IMR-90 (cell line): ENCODE measurements around the gene HEXD. TPM values are rescaled to one million over a fixed set of nuclear protein-coding genes. Genes with fewer than 3 reads are reported as not detected.

Source experiments
- ATAC-seq: fragments of 200-7000 bp; cut with Tn5 transposase; 2 replicates; pipeline ENCODE4 v1.9.1; 2020; ENCODE audit warnings: low read depth, mild to moderate bottlenecking, moderate library complexity
- BruUV-seq: library from RNA; stranded (reverse); fragments of 400-500 nt; replicated peaks from 2 replicates; lab custom pipeline; 2021; lab: Mats Ljungman, UMichigan
- CTCF ChIA-PET: fragments of 300-600 bp; formaldehyde crosslinking; extraction: SDS; loops from one replicate; lab custom pipeline; 2021; ENCODE audit warnings: antibody characterized with exemption; lab: Yijun Ruan, JAX
- POLR2A ChIA-PET: fragments of 300-600 bp; sonication (Branson Sonifier 250); formaldehyde crosslinking; loops from one replicate; lab custom pipeline; 2022; ENCODE audit warnings: antibody characterized with exemption; ENCODE audit not compliant: unreplicated experiment; lab: Charles Lee
- DNase-seq: peaks from one replicate; pipeline ENCODE4 v3.0.0; 2013
- H2AFZ ChIP-seq: replicated peaks from 2 replicates; pipeline ENCODE3; 2013; ENCODE audit warnings: low read length, mild to moderate bottlenecking; ENCODE audit not compliant: poor library complexity
- H2AK5ac ChIP-seq: 2 replicates; pipeline ENCODE4 v1.6.1; 2013; ENCODE audit warnings: low read depth, low read length, inconsistent platforms
- H2AK9ac ChIP-seq: replicated peaks from 2 replicates; pipeline ENCODE3; 2013; ENCODE audit warnings: mild to moderate bottlenecking, low read depth, low read length, moderate library complexity; ENCODE audit not compliant: poor library complexity
- H2BK120ac ChIP-seq: 2 replicates; pipeline ENCODE4 v1.6.1; 2013; ENCODE audit warnings: low read depth, low read length, inconsistent platforms
- H2BK15ac ChIP-seq: 3 replicates; pipeline ENCODE4 v1.6.1; 2013; ENCODE audit warnings: low read depth, low read length, inconsistent platforms
- H2BK20ac ChIP-seq: 2 replicates; pipeline ENCODE4 v1.6.1; 2013; ENCODE audit warnings: low read depth, mild to moderate bottlenecking, inconsistent platforms, low read length, moderate library complexity
- H2BK5ac ChIP-seq: 2 replicates; pipeline ENCODE4 v1.6.1; 2013; ENCODE audit warnings: mild to moderate bottlenecking, low read depth, low read length, inconsistent platforms; ENCODE audit not compliant: poor library complexity, severe bottlenecking
- H3K14ac ChIP-seq: replicated peaks from 2 replicates; pipeline ENCODE4 v1.6.1; 2013; ENCODE audit warnings: low read depth, low read length, inconsistent platforms
- H3K18ac ChIP-seq: 2 replicates; pipeline ENCODE4 v1.6.1; 2013; ENCODE audit warnings: low read depth, low read length, control low read depth
- H3K23ac ChIP-seq: 2 replicates; pipeline ENCODE4 v1.6.1; 2013; ENCODE audit warnings: low read depth, low read length, inconsistent platforms
- H3K27ac ChIP-seq: 2 replicates; pipeline ENCODE4 v1.5.1; 2013; ENCODE audit warnings: mild to moderate bottlenecking, control low read depth, low read length; ENCODE audit not compliant: insufficient read depth
- H3K27me3 ChIP-seq: 2 replicates; pipeline ENCODE4 v1.6.1; 2013; ENCODE audit warnings: low read length; ENCODE audit not compliant: control insufficient read depth, insufficient read depth
- H3K36me3 ChIP-seq: 2 replicates; pipeline ENCODE4 v1.6.1; 2013; ENCODE audit warnings: low read length, mixed read lengths; ENCODE audit not compliant: control insufficient read depth, insufficient read depth
- H3K4ac ChIP-seq: 2 replicates; pipeline ENCODE4 v1.6.1; 2013; ENCODE audit warnings: low read depth, low read length, inconsistent platforms
- H3K4me1 ChIP-seq: 2 replicates; pipeline ENCODE4 v1.6.1; 2013; ENCODE audit warnings: low read length, mixed read lengths; ENCODE audit not compliant: control insufficient read depth, insufficient read depth
- H3K4me2 ChIP-seq: 2 replicates; pipeline ENCODE4 v1.6.1; 2013; ENCODE audit warnings: low read depth, mild to moderate bottlenecking, control low read depth, low read length, moderate library complexity
- H3K4me3 ChIP-seq: 2 replicates; pipeline ENCODE4 v1.5.1; 2013; ENCODE audit warnings: low read depth, mild to moderate bottlenecking, control low read depth, low read length, moderate library complexity; ENCODE audit not compliant: insufficient read depth
- H3K56ac ChIP-seq: 2 replicates; pipeline ENCODE4 v1.6.1; 2013; ENCODE audit warnings: low read length, inconsistent platforms; ENCODE audit not compliant: insufficient read depth; ENCODE audit errors: extremely low read depth
- H3K79me1 ChIP-seq, 2 experiments: 2 replicates each; pipeline ENCODE4 v1.6.1; 2013; ENCODE audit warnings: low read length in 2 of 2, inconsistent platforms in 1 of 2, low read depth in 1 of 2
- H3K9ac ChIP-seq: 2 replicates; pipeline ENCODE4 v1.6.1; 2013; ENCODE audit warnings: low read depth, low read length, control low read depth
- H3K9me1 ChIP-seq: 2 replicates; pipeline ENCODE4 v1.6.1; 2013; ENCODE audit warnings: low read length, inconsistent platforms; ENCODE audit not compliant: insufficient read depth
- H3K9me3 ChIP-seq: 2 replicates; pipeline ENCODE4 v1.6.1; 2013; ENCODE audit warnings: low read length; ENCODE audit not compliant: control insufficient read depth, insufficient read depth
- H4K20me1 ChIP-seq: 2 replicates; pipeline ENCODE4 v1.6.1; 2013; ENCODE audit warnings: low read length, inconsistent platforms; ENCODE audit not compliant: insufficient read depth
- H4K5ac ChIP-seq: 2 replicates; pipeline ENCODE4 v1.6.1; 2013; ENCODE audit warnings: mild to moderate bottlenecking, low read depth, low read length, control low read depth
- H4K8ac ChIP-seq, 2 experiments: 2 replicates each; pipeline ENCODE4 v1.6.1; 2013; ENCODE audit warnings: low read depth in 2 of 2, low read length in 2 of 2, control low read depth in 1 of 2, inconsistent platforms in 1 of 2
- H4K91ac ChIP-seq: 2 replicates; pipeline ENCODE4 v1.6.1; 2013; ENCODE audit warnings: low read depth, low read length, inconsistent platforms; ENCODE audit not compliant: insufficient read depth
- CEBPB ChIP-seq: IDR thresholded peaks from 2 replicates; pipeline ENCODE4 v1.6.1; 2012; ENCODE audit warnings: low read depth, low read length, improper control_type of control experiment
- ELK1 ChIP-seq: fragments of 150-350 bp; IDR thresholded peaks from 2 replicates; pipeline ENCODE4 v1.6.1; 2016; ENCODE audit warnings: low read depth, mild to moderate bottlenecking, low read length, moderate library complexity, borderline replicate concordance
- FOS ChIP-seq: fragments of 150-350 bp; IDR thresholded peaks from 2 replicates; pipeline ENCODE4 v1.6.1; 2016; ENCODE audit warnings: low read depth, low read length
- MAZ ChIP-seq: IDR thresholded peaks from 2 replicates; pipeline ENCODE4 v1.6.1; 2012; ENCODE audit warnings: low read depth, mild to moderate bottlenecking, low read length, improper control_type of control experiment, moderate library complexity, borderline replicate concordance
- RAD21 ChIP-seq: IDR thresholded peaks from 2 replicates; pipeline ENCODE4 v1.6.1; 2012; ENCODE audit warnings: low read length, improper control_type of control experiment
- RFX5 ChIP-seq: IDR thresholded peaks from 2 replicates; pipeline ENCODE4 v1.8.0; 2012; ENCODE audit warnings: low read depth, mild to moderate bottlenecking, low read length, moderate library complexity
- SMC3 ChIP-seq: fragments of 150-350 bp; IDR thresholded peaks from 2 replicates; pipeline ENCODE4 v1.6.1; 2016; ENCODE audit warnings: low read depth, mild to moderate bottlenecking, antibody characterized with exemption, low read length, moderate library complexity
- WGBS, 2 experiments: methylation state at CpG; one replicate each; pipeline versions ENCODE4 v1.1.5 to v1.1.7; 2013; ENCODE audit warnings: missing lambda C conversion rate in 2 of 2; ENCODE audit not compliant: insufficient read length in 1 of 2; ENCODE audit errors: extremely low coverage in 2 of 2; 5-methylcytosine and 5-hydroxymethylcytosine counted together
- dilution Hi-C: fragments of 300-500 bp; cut with HindIII; formaldehyde crosslinking; loops from one replicate; pipeline ENCODE4 v1.14.3; 2018; ENCODE audit warnings: low sequenced_read_pairs; ENCODE audit not compliant: unreplicated experiment
- in situ Hi-C: fragments of 300-500 bp; cut with MboI; formaldehyde crosslinking; loops from 3 replicates; pipeline ENCODE4 v1.14.3; 2019; ENCODE audit warnings: low sequenced_read_pairs, inconsistent platforms, mixed read lengths
- intact Hi-C: fragments of 100-400 bp; cut with micrococcal nuclease; formaldehyde crosslinking; loops from 2 replicates; pipeline ENCODE4 v1.10.0; 2022
- polyA plus RNA-seq, 3 experiments: library from polyadenylated mRNA; depleted of rRNA; stranded (reverse); fragments of >200 nt; gene quantifications; 2 replicates each; pipeline ENCODE4 v1.2.3, GENCODE V29; 2012; ENCODE audit warnings: low replicate concordance in 1 of 3
- total RNA-seq: library from RNA; depleted of rRNA; stranded (reverse); fragments of >200 nt; gene quantifications from 2 replicates; pipeline ENCODE4 v1.2.3, GENCODE V29; 2012

Gene HEXD
- total and polyA plus RNA-seq, 2 of the 4 experiments (the other 2 are of a cell fraction) = 3.8 to 9.5 TPM

- POLR2A ChIA-PET = no interaction called here
- H2BK15ac ChIP-seq = no peak overlapping the region
- in situ Hi-C loops = no loop called here
Measured at GRCh38 chr17:82370471-82371332, 47.4 kb upstream of the HEXD start.

More at GRCh38 chr17:82370471-82371332, 47.4 kb upstream of the HEXD start:
- Histone ChIP-seq H4K8ac (no peak overlapping the region), H3K36me3 (no peaks in the 10 kb centered on the region), H2BK120ac (no peak overlapping the region), H2AFZ (peak overlapping the region; percentile 61), H2AK9ac (no peak overlapping the region), H3K9me1 (no peaks in the 10 kb centered on the region), H3K4me3 (peak overlapping the region; percentile 7; the same call in 1 of the 2 replicates), H3K4me1 (no peaks in the 10 kb centered on the region), H3K27me3 (peaks cover 63% of the 10 kb centered on the region), H3K9ac (no peak overlapping the region), H4K20me1 (no peaks in the 10 kb centered on the region), H2BK5ac (no peak overlapping the region), H3K9me3 (no peaks in the 10 kb centered on the region), H3K4ac (no peak overlapping the region), H3K14ac (no peak overlapping the region), H3K79me1 (no peaks in the 10 kb centered on the region), H3K27ac (no peak overlapping the region), H3K56ac (no peak overlapping the region), H2AK5ac (no peak overlapping the region), H3K18ac (no peak overlapping the region), H4K5ac (no peak overlapping the region), H3K4me2 (peak overlapping the region; percentile 38; the same call in 1 of the 2 replicates), H4K91ac (no peak overlapping the region), H3K23ac (no peak overlapping the region), H2BK20ac (no peak overlapping the region)
- CTCF ChIA-PET = interaction anchor here (0.6 kb wide), 1 partner anchor 8 kb away, joined by 6 read pairs; no protein-coding TSS in a partner anchor
- BruUV-seq = no TSS peak
- no peak; the same call in 1 of the 2 replicates for ATAC-seq
- no peak for DNase-seq
- 32% methylated on average over 14 of the region's 38 CpGs; no CpG with 5 or more reads in 1 of the 2 experiments for WGBS, 2 experiments
- TF ChIP-seq FOS (no peak), RAD21 (no peak), RFX5 (no peak), MAZ (no peak), ELK1 (no peak), SMC3 (no peak), CEBPB (no peak)
- dilution Hi-C loops = no loop called here
- intact Hi-C loops = no loop called here
